ENCODE measurements around the gene SERINC2.

The SERINC2 gene

GRCh38 chr1:31374511-31375196 lies 38.4 kb upstream of the SERINC2 start:
- Histone ChIP-seq H2BK5ac (ENCODE audit: low read length) (no peak overlapping the region), H3K36me3 (replicated peaks in 1 of 2; ENCODE audit: control insufficient read depth in 2 of 2, insufficient read depth in 2 of 2, low read length in 2 of 2) (no peaks in the 10 kb centered on the region), H3K27me3 (ENCODE audit: control insufficient read depth in 3 of 3, insufficient read depth in 3 of 3, low read depth in 1 of 3, low read length in 3 of 3) (peaks cover 0 to 8% (median 0%) of the 10 kb centered on the region in 3 experiments), H3K9me3 (replicated peaks in 1 of 2; ENCODE audit: control insufficient read depth in 2 of 2, insufficient read depth in 1 of 2, low read depth in 1 of 2, low read length in 2 of 2) (no peaks in the 10 kb centered on the region), H4K8ac (ENCODE audit: low read depth, low read length) (no peak overlapping the region), H3K18ac (ENCODE audit: low read length) (peak overlapping the region; percentile 72), H3K14ac (ENCODE audit: low read length) (no peak overlapping the region), H2AK5ac (ENCODE audit: low read depth, low read length) (peak overlapping the region; percentile 73), H2BK12ac (ENCODE audit: low read length) (peak overlapping the region; percentile 76), H4K91ac (ENCODE audit: low read depth, low read length, poor library complexity) (no peak overlapping the region), H3K9ac (ENCODE audit: low read depth, low read length, poor library complexity) (no peak overlapping the region), H2BK15ac (ENCODE audit: low read length) (peak overlapping the region; percentile 66), H3K4me2 (ENCODE audit: insufficient read depth, low read length, poor library complexity, severe bottlenecking) (no peak overlapping the region), H2AFZ (ENCODE audit: low read length) (no peak overlapping the region), H3K23ac (ENCODE audit: low read depth, low read length, poor library complexity) (no peak overlapping the region), H3K79me1 (ENCODE audit: low read depth, low read length) (no peaks in the 10 kb centered on the region), H3K4me3 (ENCODE audit: low read length in 2 of 2) (no peak overlapping the region), H3K27ac (replicated peaks; ENCODE audit: low read length) (no peak overlapping the region), H3K4me1 (ENCODE audit: control insufficient read depth in 2 of 2, insufficient read depth in 1 of 2, low read depth in 1 of 2, low read length in 2 of 2) (peaks cover 23 to 34% of the 10 kb centered on the region in 2 donors), H3K4ac (ENCODE audit: low read length) (no peak overlapping the region), H2BK120ac (ENCODE audit: low read depth, low read length) (no peak overlapping the region)
- WGBS, 2 donors (ENCODE audit: extremely low coverage in 2 of 2, insufficient read length in 2 of 2, insufficient replicate concordance in 1 of 2) = no CpG with 5 or more reads among the region's 7 CpGs
- DNase-seq (ENCODE audit: low spot score) = no peak

GRCh38 chr1:31376375-31377134 lies 36.5 kb upstream of the SERINC2 start:
- H3K18ac ChIP-seq (ENCODE audit: low read length) = no peak overlapping the region
- no peak overlapping the region for H3K4ac ChIP-seq (ENCODE audit: low read length)
- H3K36me3 ChIP-seq (replicated peaks in 1 of 2; ENCODE audit: control insufficient read depth in 2 of 2, insufficient read depth in 2 of 2, low read length in 2 of 2) = no peaks in the 10 kb centered on the region
- H3K27ac ChIP-seq (replicated peaks; ENCODE audit: low read length) = no peak overlapping the region
- peaks cover 0 to 8% (median 0%) of the 10 kb centered on the region in 3 experiments for H3K27me3 ChIP-seq (ENCODE audit: control insufficient read depth in 3 of 3, insufficient read depth in 3 of 3, low read depth in 1 of 3, low read length in 3 of 3)
- H3K4me2 ChIP-seq (ENCODE audit: insufficient read depth, low read length, poor library complexity, severe bottlenecking) = no peak overlapping the region
- no CpG with 5 or more reads among the region's 8 CpGs for WGBS, 2 donors (ENCODE audit: extremely low coverage in 2 of 2, insufficient read length in 2 of 2, insufficient replicate concordance in 1 of 2)
- H2AK5ac ChIP-seq (ENCODE audit: low read depth, low read length) = no peak overlapping the region
- H3K14ac ChIP-seq (ENCODE audit: low read length) = no peak overlapping the region
- DNase-seq (ENCODE audit: low spot score) = peak; percentile 36
- no peak overlapping the region for H3K23ac ChIP-seq (ENCODE audit: low read depth, low read length, poor library complexity)
- H2BK5ac ChIP-seq (ENCODE audit: low read length) = no peak overlapping the region
- H3K79me1 ChIP-seq (ENCODE audit: low read depth, low read length) = no peaks in the 10 kb centered on the region
- H3K9me3 ChIP-seq (replicated peaks in 1 of 2; ENCODE audit: control insufficient read depth in 2 of 2, insufficient read depth in 1 of 2, low read depth in 1 of 2, low read length in 2 of 2) = no peaks in the 10 kb centered on the region
- H4K8ac ChIP-seq (ENCODE audit: low read depth, low read length) = no peak overlapping the region
- H2BK120ac ChIP-seq (ENCODE audit: low read depth, low read length) = no peak overlapping the region
- peak overlapping the region; percentile 18 for H2AFZ ChIP-seq (ENCODE audit: low read length)
- H4K91ac ChIP-seq (ENCODE audit: low read depth, low read length, poor library complexity) = no peak overlapping the region
- H3K4me3 ChIP-seq (ENCODE audit: low read length in 2 of 2) = no peak overlapping the region
- H2BK15ac ChIP-seq (ENCODE audit: low read length) = no peak overlapping the region
- no peak overlapping the region for H3K9ac ChIP-seq (ENCODE audit: low read depth, low read length, poor library complexity)
- peaks cover 23 to 31% of the 10 kb centered on the region in 2 donors for H3K4me1 ChIP-seq (ENCODE audit: control insufficient read depth in 2 of 2, insufficient read depth in 1 of 2, low read depth in 1 of 2, low read length in 2 of 2)
- H2BK12ac ChIP-seq (ENCODE audit: low read length) = no peak overlapping the region

GRCh38 chr1:31377364-31377863 lies 35.6 kb upstream of the SERINC2 start:
- no peaks in the 10 kb centered on the region for H3K36me3 ChIP-seq (replicated peaks in 1 of 2; ENCODE audit: control insufficient read depth in 2 of 2, insufficient read depth in 2 of 2, low read length in 2 of 2)
- no peak overlapping the region for H3K27ac ChIP-seq (replicated peaks; ENCODE audit: low read length)
- no peak overlapping the region for H2BK5ac ChIP-seq (ENCODE audit: low read length)
- WGBS, 2 donors (ENCODE audit: extremely low coverage in 2 of 2, insufficient read length in 2 of 2, insufficient replicate concordance in 1 of 2) = no CpG with 5 or more reads among the region's 3 CpGs
- no peak overlapping the region for H3K14ac ChIP-seq (ENCODE audit: low read length)
- peak overlapping the region; percentile 18 for H2AFZ ChIP-seq (ENCODE audit: low read length)
- H2BK120ac ChIP-seq (ENCODE audit: low read depth, low read length) = no peak overlapping the region
- H3K4me3 ChIP-seq (ENCODE audit: low read length in 2 of 2) = no peak overlapping the region
- H3K9me3 ChIP-seq (replicated peaks in 1 of 2; ENCODE audit: control insufficient read depth in 2 of 2, insufficient read depth in 1 of 2, low read depth in 1 of 2, low read length in 2 of 2) = no peaks in the 10 kb centered on the region
- H4K8ac ChIP-seq (ENCODE audit: low read depth, low read length) = no peak overlapping the region
- H2BK12ac ChIP-seq (ENCODE audit: low read length) = no peak overlapping the region
- peaks cover 0 to 4% (median 0%) of the 10 kb centered on the region in 3 experiments for H3K27me3 ChIP-seq (ENCODE audit: control insufficient read depth in 3 of 3, insufficient read depth in 3 of 3, low read depth in 1 of 3, low read length in 3 of 3)
- H3K4ac ChIP-seq (ENCODE audit: low read length) = no peak overlapping the region
- peaks cover 20 to 25% of the 10 kb centered on the region in 2 donors for H3K4me1 ChIP-seq (ENCODE audit: control insufficient read depth in 2 of 2, insufficient read depth in 1 of 2, low read depth in 1 of 2, low read length in 2 of 2)
- no peak overlapping the region for H3K4me2 ChIP-seq (ENCODE audit: insufficient read depth, low read length, poor library complexity, severe bottlenecking)
- no peak overlapping the region for H2AK5ac ChIP-seq (ENCODE audit: low read depth, low read length)
- H4K91ac ChIP-seq (ENCODE audit: low read depth, low read length, poor library complexity) = no peak overlapping the region
- no peak for DNase-seq (ENCODE audit: low spot score)
- H3K9ac ChIP-seq (ENCODE audit: low read depth, low read length, poor library complexity) = no peak overlapping the region
- no peaks in the 10 kb centered on the region for H3K79me1 ChIP-seq (ENCODE audit: low read depth, low read length)
- H2BK15ac ChIP-seq (ENCODE audit: low read length) = no peak overlapping the region
- no peak overlapping the region for H3K18ac ChIP-seq (ENCODE audit: low read length)
- no peak overlapping the region for H3K23ac ChIP-seq (ENCODE audit: low read depth, low read length, poor library complexity)

GRCh38 chr1:31378001-31378400 lies 35.0 kb upstream of the SERINC2 start:
- Histone ChIP-seq H3K27me3 (ENCODE audit: control insufficient read depth in 3 of 3, insufficient read depth in 3 of 3, low read depth in 1 of 3, low read length in 3 of 3) (no peaks in the 10 kb centered on the region), H4K91ac (ENCODE audit: low read depth, low read length, poor library complexity) (no peak overlapping the region), H2BK5ac (ENCODE audit: low read length) (no peak overlapping the region), H2AK5ac (ENCODE audit: low read depth, low read length) (no peak overlapping the region), H3K4me3 (ENCODE audit: low read length in 2 of 2) (no peak overlapping the region), H3K79me1 (ENCODE audit: low read depth, low read length) (no peaks in the 10 kb centered on the region), H3K14ac (ENCODE audit: low read length) (no peak overlapping the region), H3K4me2 (ENCODE audit: insufficient read depth, low read length, poor library complexity, severe bottlenecking) (no peak overlapping the region), H3K9ac (ENCODE audit: low read depth, low read length, poor library complexity) (no peak overlapping the region), H2AFZ (ENCODE audit: low read length) (no peak overlapping the region), H3K4ac (ENCODE audit: low read length) (no peak overlapping the region), H2BK15ac (ENCODE audit: low read length) (no peak overlapping the region), H3K36me3 (replicated peaks in 1 of 2; ENCODE audit: control insufficient read depth in 2 of 2, insufficient read depth in 2 of 2, low read length in 2 of 2) (no peaks in the 10 kb centered on the region), H3K27ac (replicated peaks; ENCODE audit: low read length) (no peak overlapping the region), H3K23ac (ENCODE audit: low read depth, low read length, poor library complexity) (no peak overlapping the region), H2BK12ac (ENCODE audit: low read length) (no peak overlapping the region), H4K8ac (ENCODE audit: low read depth, low read length) (no peak overlapping the region), H3K4me1 (ENCODE audit: control insufficient read depth in 2 of 2, insufficient read depth in 1 of 2, low read depth in 1 of 2, low read length in 2 of 2) (peaks cover 15 to 21% of the 10 kb centered on the region in 2 donors), H2BK120ac (ENCODE audit: low read depth, low read length) (no peak overlapping the region), H3K9me3 (replicated peaks in 1 of 2; ENCODE audit: control insufficient read depth in 2 of 2, insufficient read depth in 1 of 2, low read depth in 1 of 2, low read length in 2 of 2) (no peaks in the 10 kb centered on the region), H3K18ac (ENCODE audit: low read length) (no peak overlapping the region)
- no peak for DNase-seq (ENCODE audit: low spot score)
